GM23248 (cell line): ENCODE measurements around the gene ABHD6.

Experiments used
- EZH2 ChIP-seq: fragments of 200-600 bp; sonication (generic); IDR thresholded peaks from 2 replicates; pipeline ENCODE4 v1.6.1; 2018; ENCODE audit warnings: antibody characterized with exemption, mild to moderate bottlenecking; ENCODE audit not compliant: insufficient read depth, poor library complexity, severe bottlenecking
- EZH2phosphoT487 ChIP-seq: fragments of 200-600 bp; sonication (generic); IDR thresholded peaks from 2 replicates; pipeline ENCODE4 v1.6.1; 2018; ENCODE audit warnings: antibody characterized with exemption, moderate library complexity, mild to moderate bottlenecking, low read depth; ENCODE audit not compliant: insufficient read depth

DNA sequence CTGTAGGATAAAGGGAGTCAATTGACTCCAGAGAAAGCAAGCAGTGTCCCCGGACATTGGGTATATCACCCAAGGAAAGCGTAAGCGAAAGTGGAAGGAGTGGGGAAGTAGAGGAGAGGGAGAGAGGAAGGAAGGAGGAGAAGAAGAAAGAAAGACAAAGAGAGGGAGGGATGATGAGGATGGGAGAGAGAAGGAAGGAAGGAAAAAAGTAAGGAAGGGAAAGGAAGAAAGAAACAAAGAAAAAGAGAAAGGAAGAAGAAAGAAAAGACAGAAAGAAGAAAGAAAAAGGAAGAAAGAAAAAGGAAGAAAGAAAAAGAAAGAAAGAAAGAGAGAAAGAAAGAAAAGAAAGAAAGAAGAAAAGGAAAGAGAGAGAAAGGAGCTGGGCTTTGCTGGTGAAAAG lies 27.7 kb upstream of the ABHD6 start:
- TF ChIP-seq EZH2phosphoT487 (no peak), EZH2 (no peak)
